HG02973 (cell line): ENCODE measurements around the gene FUT7.
"Not testable (repeated sequence)": the region's sequence is repeated elsewhere in the genome, so short reads cannot be mapped to it uniquely, and the experiment has no call there.

Experiments used
- ATAC-seq: cut with Tn5 transposase; IDR thresholded peaks from one replicate; pipeline ENCODE4 v1.9.1; 2021; ENCODE audit warnings: moderate library complexity; ENCODE audit not compliant: unreplicated experiment

FUT7 gene

DNA sequence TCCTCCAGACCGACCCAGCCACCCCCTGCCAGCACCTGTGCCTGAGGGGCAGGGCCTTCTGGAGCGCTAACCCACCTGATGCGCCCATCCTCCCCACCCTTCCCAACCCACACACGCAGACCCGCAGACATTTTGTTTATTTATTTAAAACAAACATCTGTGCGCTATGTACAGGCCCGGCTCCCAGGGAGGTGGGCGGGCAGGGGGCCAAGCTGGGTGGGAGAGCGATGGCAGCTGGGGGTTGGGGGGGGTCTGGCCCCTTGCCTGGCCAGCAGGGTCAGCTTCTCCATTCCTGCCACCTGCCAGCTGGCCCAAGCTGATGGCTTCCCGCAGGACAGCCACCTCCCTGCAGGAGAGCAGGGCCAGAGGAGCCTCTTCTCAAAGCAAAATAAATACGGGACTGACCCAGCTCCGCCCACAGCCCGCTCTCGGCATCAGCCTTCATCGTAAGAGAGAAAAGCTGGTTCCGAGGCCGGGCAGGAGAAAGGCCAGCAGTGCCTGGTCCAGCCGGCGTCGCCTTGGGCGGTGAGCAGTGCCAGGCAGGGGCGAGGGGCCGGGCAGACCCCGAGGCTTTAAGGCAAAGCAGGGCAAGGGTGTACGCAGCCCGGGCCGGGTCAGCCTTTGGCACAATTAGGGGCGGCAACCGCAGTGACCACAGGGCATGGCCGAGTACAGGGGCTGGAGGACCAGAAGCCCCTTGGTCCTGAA is 24.6 kb downstream of the FUT7 start:
- ATAC-seq = no peak

DNA sequence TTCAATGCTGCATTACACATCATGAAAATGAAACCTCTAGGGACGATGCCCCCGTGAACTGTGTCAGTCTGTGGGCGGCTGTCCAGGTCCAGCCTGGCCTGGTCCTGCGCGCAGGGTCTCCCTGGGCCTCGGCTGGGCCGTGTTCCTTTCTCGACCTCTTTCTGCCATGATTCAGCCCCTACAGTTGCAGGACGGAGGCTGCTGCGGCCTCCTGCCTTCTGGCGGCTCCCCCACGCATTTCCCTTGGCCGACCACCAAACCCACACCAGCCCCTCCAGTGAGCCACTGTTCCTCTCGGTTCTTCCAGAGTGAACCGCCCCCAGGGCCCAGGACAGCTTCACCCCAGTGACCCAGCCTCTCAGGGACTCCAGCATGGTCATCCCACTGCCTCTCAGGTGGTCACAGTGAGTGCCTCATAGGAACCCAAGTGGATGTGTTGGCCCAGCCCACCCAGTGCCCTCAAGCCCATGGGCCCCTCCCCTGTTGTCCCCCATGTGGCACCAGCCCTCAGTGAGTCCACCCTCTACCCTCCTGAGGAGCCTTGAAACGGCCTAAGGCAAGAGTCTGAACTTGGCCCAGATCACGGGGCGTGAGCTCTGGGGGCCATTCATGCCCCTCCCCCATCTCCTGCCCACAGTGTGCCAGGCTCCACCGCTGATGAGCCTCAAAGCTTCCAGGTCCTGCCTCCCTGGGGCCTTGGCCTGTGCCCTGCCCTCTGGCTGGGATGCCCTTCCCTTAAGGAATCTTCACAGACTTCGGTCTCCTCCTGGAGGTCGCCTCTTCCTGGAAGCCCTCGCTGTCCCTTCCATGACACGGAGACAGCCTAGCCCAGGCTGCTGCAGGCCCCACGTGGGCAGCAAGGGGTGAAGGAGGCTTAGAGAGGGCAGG is 25.5 kb downstream of the FUT7 start:
- no peak for ATAC-seq

DNA sequence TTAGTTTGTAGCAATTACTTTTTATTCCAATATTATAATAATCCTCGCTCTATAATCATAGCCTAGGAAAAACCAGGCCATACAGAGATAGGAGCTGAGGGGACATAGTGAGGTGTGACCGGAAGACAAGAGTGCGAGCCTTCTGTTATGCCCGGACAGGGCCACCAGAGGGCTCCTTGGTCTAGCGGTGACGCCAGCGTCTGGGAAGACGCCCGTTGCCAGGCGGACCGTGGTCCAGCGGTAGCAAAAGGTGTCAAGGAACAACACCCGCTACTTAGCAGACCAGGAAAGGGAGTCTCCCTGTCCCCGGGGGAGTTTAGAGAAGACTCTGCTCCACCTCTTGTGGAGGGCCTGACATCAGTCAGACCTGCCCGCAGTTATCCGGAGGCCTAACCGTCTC is 27.6 kb downstream of the FUT7 start:
- not testable (repeated sequence) for ATAC-seq

DNA sequence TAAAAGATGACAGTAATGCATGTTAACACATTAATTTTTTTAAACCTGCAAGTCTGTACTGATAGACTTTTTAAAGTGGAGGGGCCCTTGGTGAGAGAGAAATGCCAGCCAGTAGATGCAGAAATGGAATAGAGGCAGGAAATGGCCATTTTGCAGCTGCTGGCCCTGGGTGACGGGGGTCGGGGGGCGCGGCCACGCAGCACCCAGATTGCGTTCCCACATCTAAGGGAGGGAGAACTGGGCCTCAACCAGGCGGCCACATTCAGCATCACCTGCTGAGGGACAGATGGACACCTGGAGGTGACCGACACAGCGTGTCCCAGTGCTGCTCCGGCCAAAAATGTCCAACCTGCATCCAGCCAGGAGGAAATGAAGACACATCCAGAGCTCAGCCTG is 29.2 kb downstream of the FUT7 start:
- ATAC-seq = no peak

DNA sequence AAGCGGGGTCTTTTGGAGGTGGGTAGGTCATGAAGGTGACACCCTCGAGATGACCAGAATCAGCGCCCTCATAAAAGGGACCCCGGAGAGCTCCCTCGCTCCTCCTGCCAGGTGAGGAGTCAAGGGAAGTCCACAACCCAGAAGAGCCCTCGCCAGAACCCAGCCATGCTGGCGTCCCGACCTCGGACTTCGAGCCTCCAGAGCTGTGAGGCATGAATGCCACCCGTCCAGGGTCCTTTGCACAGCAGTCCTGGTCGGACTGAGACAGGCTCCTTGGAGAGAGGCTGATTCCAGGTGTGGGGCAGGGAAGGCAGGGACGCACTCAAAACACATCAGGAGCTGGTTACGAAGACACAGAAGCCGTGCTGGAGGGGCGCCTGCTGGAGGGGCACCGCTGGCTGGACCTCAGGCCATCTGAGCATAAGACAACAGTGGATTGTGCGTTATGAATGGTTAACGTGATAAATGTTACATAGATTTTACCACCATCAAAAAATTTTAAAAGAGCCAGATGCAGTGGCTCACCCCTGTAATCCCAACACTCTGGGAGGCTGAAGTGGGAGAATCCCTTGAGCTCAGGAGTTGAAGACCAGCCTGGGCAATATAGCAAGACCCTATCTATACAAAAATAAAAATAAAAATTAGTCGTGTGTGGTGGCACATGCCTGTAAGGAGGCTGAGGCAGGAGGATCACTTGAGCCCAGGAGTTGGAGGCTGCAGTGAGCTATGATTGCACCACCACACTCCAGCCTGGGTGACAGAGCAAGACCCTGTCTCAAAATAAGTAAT is 29.8 kb downstream of the FUT7 start:
- ATAC-seq = no peak

DNA sequence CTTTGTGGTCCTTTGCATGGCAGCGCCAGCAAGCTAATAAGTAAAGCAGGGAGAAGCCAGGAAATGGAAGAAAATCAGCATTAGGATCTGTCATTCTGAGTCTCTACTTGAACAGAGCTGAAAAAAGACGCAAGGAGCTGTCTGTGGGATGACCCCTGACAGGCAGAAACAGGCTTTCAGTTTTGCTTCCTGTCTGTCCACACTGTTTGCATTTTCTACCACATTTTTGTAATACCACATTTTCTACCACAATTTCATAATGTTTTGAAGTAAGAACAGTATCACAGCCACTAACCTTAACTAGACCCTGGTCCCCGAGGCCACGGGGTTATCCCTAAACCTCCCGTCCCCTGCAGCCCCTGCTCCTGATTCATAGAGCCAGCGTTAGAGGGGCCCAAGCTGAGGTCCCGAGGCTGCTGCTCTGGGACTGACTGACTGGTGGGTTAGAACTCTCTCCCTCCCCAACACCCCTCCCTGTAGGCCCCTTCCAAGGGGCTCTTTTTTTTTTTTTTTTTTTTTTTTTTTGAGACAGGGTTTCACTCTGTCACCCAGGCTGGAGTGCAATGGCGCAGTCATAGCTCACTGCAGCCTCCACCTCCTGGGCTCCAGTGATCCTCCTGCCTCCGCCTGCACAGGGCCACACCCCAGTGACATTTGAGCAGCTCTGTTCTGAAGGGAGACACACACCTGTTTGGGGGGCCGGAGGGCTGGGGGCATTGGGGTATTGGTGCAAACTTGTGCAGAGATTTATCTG is 31.5 kb downstream of the FUT7 start:
- ATAC-seq = peak; percentile 64

DNA sequence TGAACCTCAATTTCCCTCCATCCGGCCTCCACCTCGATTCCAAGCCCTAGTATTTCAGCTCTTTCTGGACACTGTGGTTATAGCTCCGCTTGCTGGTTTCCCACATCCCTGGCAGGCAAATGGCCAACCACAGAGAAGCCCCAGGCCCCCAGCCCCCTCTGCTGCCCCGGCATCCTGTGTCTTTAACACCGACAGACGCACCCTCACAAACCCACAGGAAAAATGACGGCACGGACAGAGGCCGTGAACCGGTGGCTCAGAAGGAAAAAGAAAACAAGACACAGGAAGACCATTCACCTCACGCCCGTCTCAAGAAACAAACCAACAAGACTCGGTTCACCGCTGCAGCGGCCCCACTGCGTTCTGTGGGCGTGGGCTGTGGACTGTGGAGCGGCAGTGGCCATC is 34.1 kb downstream of the FUT7 start:
- ATAC-seq = no peak

DNA sequence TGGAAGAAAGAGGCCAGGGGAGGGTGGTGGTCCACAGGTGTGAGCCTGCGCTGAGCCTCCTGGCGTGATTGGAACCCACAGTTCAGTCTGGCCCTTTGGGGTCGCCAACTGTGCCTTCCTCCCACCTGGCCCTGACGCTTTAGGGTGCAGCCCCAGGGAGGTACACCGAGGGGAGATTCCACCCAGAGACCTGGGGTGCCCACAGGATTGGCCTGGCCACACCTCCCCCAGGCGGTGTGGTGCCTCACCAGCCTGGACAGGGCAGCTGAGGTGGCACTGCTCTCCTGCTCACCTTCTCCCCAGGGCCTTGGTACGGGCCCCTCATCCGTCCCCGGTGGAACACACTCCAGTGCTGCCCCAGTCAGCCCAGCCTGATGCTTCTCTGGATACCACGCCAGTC is 34.5 kb downstream of the FUT7 start:
- no peak for ATAC-seq

DNA sequence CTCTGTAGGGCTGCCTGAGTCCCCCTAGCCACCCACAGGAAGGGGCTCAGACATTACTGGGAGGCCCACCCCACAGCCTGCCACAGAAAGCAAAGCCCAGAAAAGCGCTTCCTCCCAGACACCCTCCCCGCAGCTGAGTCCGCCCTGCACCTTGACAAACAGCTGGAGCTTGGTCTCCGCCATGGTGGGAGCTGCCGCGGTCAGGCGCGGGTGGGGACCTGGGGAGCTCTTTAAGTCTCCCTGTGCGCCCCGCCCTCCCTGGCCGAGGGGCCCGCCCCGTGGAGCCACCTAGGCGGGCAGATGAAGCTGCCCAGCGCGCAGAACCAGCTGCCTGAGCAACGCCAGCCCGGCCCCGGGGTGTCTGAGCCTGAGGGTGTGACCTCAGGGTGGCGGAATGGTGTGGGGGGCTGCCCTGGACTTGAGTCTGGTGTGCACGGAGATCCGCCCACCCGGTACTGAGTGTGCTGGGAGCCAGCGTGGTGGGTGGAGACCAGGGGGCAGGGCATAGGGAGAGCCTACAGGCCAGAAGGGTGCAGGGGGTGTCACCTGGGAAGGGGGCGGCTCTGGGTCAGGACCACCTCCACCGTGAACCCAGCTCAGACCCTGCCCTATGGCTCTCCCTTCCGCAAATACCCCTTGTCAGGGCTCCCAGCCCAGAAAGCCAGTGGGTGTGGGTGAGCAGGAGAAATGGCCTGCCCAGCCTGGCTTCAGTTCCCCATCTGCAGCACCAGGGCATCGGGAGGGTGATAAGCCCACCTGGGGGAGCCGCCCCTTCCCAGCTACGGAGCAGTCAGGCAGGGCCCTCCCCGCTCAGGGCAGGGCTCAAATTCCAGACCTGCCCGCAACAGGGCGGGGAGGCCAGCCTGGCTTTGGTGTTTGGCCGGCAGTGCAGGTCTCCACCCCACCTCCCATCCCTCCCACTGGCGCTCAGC is 35.3 kb downstream of the FUT7 start, which contains the start of gene CLIC3:
TSS of gene CLIC3 (minus strand) at position 208 of the 932 bp plus-strand sequence. CDS start at position 183, 25 bp downstream.
- ATAC-seq = no peak

DNA sequence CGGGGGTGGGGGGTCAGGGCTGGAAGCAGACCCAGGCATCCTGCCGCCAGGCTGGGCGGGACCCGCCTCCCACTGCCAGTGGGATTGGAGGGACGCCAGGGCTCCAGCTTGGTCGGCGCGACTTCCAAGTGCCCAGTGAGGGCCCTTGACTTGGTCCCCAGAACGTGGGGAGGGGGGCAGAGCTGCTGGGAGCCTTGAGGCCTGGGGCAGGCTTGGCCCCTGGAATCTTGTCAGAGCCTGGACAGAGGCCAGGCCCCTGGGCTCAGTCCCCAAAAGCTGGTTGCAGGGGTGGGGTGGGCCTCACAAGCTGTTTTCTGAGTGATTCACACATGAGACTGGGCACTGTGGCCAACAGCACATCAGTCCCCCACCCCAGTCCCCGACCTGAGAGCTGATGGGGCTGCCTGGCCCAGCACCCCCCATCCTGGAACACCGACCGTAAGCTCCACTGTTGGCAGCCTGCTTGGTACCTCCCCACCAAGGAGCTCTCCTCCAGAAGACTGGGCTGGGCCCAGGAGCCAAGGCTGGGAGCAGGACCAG is 36.0 kb downstream of the FUT7 start:
- ATAC-seq = no peak

DNA sequence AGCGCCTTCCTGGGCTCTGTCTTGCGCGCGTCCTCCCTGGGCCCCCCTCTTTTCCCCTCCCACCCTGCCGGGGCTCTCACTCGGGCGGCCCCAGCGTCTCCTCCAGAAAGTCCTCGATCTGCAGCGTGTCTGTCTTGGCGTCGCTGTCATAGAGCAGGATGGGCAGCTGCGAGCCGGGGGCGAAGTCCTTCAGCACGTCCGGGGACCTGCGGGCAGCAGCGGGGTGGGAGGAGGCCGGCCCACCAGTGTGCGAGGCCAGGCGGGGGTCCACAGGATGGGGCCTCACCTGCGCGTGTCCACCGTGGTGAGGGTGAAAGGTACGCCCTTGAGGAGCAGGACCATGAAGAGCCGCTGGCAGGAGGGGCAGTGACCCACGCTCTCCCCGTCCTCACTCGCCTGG is 36.5 kb downstream of the FUT7 start:
- no peak for ATAC-seq

DNA sequence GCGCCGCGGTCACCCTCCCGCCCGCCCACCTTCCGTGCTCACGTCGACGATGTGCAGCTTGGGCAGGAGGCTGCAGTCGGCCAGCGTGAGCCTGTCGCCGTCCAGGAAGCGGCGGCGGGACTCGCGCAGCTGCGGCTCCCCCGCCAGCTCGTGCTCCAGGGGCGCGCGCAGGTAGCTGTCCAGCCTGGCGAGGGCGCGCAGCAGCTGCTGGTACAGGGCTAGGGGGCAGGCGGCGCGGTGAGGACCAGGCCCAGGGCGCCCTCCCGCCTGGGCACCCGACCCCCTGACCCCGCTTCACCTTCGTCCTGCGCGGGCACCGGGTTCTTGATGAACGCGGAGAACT is 37.0 kb downstream of the FUT7 start:
- no peak for ATAC-seq

DNA sequence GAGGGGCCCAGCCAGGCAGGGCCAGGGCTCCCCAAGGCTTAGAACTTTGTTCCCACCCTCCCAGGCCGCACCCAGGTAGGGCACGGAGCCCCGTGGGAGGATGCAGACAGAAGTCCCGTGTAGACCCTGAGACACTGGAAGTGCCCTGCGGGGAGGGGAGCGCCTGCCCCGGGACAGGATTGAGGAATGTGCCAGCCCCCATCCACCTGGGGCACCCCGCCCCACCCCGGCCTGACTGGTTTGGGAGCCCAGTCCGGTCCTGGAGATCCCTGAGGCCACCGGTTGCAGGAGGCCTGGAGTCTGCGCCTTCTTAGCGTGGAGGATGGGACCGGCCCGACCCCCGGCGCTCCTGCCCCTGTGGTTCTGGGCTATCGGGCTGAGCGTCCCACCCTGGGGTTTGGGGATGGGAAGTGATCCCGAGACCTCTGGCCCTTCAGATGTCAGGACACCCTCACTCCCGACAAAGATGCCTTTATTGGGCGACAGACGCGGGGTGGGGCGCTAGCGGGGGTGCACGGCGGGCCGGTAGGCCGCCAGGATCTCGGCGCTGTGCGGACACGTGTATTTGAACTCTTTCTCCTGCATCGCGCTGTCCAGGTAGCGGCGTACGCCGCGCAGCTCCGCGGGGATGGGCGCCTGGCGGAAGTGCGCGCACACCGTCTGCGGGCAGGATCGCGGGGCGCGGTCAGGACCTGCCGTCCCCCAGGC is 37.6 kb downstream of the FUT7 start:
- ATAC-seq = no peak

DNA sequence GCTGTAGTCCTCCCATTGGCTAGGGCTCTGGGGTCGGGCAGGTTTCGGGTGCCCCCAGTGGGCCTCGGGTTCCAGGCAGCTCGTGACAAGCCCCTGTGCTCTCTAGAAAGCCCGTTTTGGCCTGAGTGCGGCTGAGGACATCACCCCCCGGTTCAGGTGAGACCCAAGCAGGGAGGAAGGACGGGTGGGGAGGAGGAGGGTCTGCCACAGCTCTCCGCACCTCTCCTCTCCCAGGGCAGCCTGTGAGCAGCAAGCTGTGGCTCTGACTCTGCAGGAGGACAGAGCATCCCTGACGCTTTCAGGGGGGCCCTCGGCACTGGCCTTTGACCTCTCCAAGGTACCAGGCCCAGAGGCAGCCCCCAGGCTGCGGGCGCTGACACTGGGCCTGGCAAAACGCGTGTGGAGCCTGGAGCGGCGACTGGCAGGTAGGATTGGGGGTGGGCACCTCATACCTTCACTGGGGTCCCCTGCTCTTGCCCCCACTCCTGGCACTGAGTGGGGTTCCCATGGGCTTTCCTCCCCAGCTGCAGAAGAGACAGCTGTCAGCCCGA is 39.0 kb downstream of the FUT7 start:
- no peak for ATAC-seq

DNA sequence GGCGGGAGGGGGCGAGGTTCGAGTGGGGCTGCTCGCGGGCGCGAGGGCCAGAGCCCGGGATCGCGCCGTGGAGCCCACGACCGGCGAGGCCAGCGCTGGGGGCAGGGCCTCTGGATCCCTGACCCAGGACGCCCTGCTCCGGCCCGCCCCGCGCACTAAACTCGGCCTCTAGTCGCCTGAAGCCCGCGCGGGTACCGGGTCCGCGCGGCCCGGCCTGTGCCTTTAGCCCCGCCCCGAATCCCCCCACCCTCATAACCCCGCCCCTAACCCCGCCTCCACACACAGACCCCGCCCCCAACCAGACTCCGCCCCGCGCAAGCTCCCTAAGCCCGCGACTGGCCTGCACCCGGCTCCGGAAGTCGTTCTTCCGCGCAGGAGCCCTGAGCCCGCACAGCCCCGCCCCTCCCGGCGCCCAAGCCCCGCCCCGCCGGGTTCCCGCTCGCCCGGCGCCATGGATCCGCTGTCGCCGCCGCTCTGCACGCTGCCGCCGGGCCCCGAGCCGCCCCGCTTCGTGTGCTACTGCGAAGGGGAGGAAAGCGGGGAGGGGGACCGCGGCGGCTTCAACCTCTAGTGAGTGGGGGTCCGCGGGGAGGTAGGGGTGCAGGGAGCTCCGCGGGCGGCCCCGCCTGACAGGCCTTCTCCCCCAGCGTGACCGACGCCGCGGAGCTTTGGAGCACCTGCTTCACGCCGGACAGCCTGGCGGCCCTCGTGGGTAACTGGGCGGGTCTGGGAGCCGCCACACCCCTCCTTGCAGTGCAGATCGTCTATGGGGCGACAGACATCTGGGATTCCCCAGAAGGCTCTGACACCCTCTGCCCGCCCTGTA is 39.7 kb downstream of the FUT7 start, which contains the start of gene PAXX:
TSS of gene PAXX (plus strand) at position 430 of the 826 bp plus-strand sequence. CDS start at position 452, 22 bp downstream.
- ATAC-seq = peak; percentile 81

DNA sequence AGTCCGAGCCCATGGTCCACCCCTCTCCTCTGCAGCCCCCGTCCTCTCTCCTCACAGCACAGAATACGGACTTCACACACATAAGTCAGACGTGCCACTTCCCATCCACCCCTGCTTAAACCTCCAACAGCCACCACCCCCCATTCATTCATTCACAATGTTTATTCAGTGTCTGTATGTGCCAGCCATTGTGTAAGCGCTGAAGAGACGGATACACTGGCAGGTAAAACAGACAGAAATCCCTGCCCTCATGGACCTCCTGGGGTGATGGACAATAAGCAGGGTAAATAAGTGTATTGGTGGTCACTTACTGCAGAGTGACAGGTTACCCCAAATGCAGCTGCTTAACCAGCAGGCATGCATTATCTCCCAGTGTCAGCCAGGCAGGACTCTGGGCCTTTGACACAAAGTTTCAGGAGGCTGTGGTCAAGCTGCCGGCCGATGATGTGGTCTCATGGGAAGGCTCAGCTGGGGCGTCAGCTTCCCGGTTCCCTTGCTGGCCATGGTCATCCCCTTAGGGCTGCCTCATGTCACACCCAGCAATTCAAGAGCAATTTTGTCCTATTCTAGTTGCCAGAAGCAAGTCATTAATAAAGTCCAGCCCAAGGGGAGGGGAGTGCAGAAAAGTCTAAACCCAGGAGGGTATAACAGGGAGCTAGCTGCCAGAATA is 41.5 kb downstream of the FUT7 start:
- ATAC-seq = no peak

DNA sequence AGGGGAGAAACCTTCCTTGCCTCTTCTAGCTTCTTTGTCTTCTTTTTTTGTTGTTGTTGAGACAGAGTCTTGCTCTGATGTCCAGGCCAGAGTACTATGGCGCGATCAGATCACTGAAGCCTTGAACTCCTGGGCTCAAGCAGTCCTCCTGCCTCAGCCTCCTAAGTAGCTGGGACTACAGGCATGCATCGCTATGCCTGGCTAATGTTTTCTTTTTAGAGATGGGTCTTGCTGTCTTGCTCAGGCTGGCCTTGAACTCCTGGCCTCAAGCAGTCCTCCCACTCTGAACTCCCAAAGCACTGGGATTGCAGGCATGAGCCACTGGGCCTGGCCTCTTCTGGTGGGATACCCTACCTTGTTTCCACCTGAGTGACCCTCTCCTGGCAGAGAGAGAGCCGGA is 43.0 kb downstream of the FUT7 start:
- ATAC-seq = no peak
